HepG2 (cell line): ENCODE data around the gene DNAJA3. TPM values are rescaled to one million over a fixed set of nuclear protein-coding genes. Genes with fewer than 3 reads are reported as not detected.

Source experiments
- GATAD2A ChIP-seq: IDR thresholded peaks from 2 replicates; pipeline ENCODE4 v1.6.1; 2016
- HNF4A ChIP-seq: sonication (generic); formaldehyde crosslinking; IDR thresholded peaks from 2 replicates; pipeline ENCODE4 v1.4.0; 2020; ENCODE audit warnings: missing genetic modification reagents
- HOXA3 ChIP-seq: sonication (generic); formaldehyde crosslinking; IDR thresholded peaks from 2 replicates; pipeline ENCODE4 v1.5.0; 2020; ENCODE audit warnings: missing genetic modification reagents
- MED1 ChIP-seq: sonication (generic); formaldehyde crosslinking; IDR thresholded peaks from 2 replicates; pipeline ENCODE4 v1.4.0; 2020; ENCODE audit warnings: missing genetic modification reagents
- NR2C2 ChIP-seq: sonication (generic); formaldehyde crosslinking; IDR thresholded peaks from 2 replicates; pipeline ENCODE4 v1.4.0; 2020; ENCODE audit warnings: missing genetic modification reagents, mild to moderate bottlenecking, moderate library complexity, borderline replicate concordance
- NR2F6 ChIP-seq, 2 experiments: IDR thresholded peaks; 2 replicates each; pipeline ENCODE4 v1.6.1; 2016; ENCODE audit warnings: antibody characterized with exemption in 1 of 2, mild to moderate bottlenecking in 1 of 2
- RXRA ChIP-seq: sonication (generic); formaldehyde crosslinking; IDR thresholded peaks from 2 replicates; pipeline ENCODE4 v1.5.1; 2020; ENCODE audit warnings: missing genetic modification reagents
- RXRB ChIP-seq: IDR thresholded peaks from 2 replicates; pipeline ENCODE4 v1.6.1; 2016; ENCODE audit warnings: borderline replicate concordance, missing genetic modification reagents, missing compliant biosample characterization
- ZEB1 ChIP-seq: IDR thresholded peaks from 2 replicates; pipeline ENCODE4 v1.6.1; 2012; ENCODE audit warnings: mild to moderate bottlenecking, low read depth, inconsistent platforms; ENCODE audit not compliant: insufficient replicate concordance
- ZNF121 ChIP-seq: sonication (generic); formaldehyde crosslinking; IDR thresholded peaks from 2 replicates; pipeline ENCODE4 v1.5.0; 2020; ENCODE audit warnings: mild to moderate bottlenecking, missing genetic modification reagents
- ZNF232 ChIP-seq: sonication (generic); formaldehyde crosslinking; IDR thresholded peaks from 2 replicates; pipeline ENCODE4 v1.4.0; 2020; ENCODE audit warnings: missing genetic modification reagents, borderline replicate concordance
- polyA plus RNA-seq, 8 experiments: library from polyadenylated mRNA; depleted of rRNA in 3 of 8; stranded (reverse) in 7 of 8; unstranded in 1 of 8; fragments of >200 nt; fragmentation: Illumina TruSeq in 4 of 8; extraction: Trizol in 4 of 8; gene quantifications; 2 replicates each; pipeline versions ENCODE4 v1.2.1 to v1.2.3, GENCODE V29; 2011 to 2016; ENCODE audit warnings: low read depth in 4 of 8, missing spikeins in 1 of 8, mixed read lengths in 1 of 8; ENCODE audit not compliant: insufficient read depth in 1 of 8
- total RNA-seq, 5 experiments: library from RNA; depleted of rRNA; stranded (reverse); fragments of >200 nt; fragmentation: Illumina TruSeq; extraction: Trizol; gene quantifications; 2 replicates each; pipeline ENCODE4 v1.2.3, GENCODE V29; 2016; ENCODE audit warnings: low read depth in 1 of 5
- TF ChIP-seq, protein P1 (sequence below): IDR thresholded peaks from 2 replicates; pipeline ENCODE4 v1.4.0; 2020; ENCODE audit warnings: mild to moderate bottlenecking, missing genetic modification reagents
- TF ChIP-seq, protein P2 (sequence below): IDR thresholded peaks from 2 replicates; pipeline ENCODE4 v1.6.1; 2012; ENCODE audit warnings: low read length, improper control_type of control experiment

DNAJA3 gene
- total and polyA plus RNA-seq, 2 of the 13 experiments (the other 11 are each of a cell fraction or from before 2014, with no cell fraction given): 77.0 to 83.3 TPM

DNA sequence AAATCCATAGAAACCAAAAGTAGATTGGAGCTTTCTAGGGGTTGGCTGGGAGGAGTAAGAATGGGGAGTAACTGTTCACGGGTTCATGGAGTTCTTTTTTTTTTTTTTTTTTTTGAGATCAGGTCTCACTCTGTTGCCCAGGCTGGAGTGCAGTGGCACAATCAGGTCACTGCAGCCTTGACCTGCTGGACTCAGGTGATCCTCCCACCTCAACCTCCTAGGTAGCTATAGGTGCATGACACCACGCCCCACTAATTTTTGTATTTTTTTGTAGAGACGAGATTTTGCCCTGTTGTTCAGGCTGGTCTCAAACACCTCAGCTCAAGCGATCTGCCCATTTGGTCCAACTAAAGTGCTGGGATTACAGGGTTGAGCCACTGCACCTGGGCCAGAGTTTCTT, 47.2 kb downstream of the DNAJA3 start (continued):
- TF ChIP-seq, protein P1, sequence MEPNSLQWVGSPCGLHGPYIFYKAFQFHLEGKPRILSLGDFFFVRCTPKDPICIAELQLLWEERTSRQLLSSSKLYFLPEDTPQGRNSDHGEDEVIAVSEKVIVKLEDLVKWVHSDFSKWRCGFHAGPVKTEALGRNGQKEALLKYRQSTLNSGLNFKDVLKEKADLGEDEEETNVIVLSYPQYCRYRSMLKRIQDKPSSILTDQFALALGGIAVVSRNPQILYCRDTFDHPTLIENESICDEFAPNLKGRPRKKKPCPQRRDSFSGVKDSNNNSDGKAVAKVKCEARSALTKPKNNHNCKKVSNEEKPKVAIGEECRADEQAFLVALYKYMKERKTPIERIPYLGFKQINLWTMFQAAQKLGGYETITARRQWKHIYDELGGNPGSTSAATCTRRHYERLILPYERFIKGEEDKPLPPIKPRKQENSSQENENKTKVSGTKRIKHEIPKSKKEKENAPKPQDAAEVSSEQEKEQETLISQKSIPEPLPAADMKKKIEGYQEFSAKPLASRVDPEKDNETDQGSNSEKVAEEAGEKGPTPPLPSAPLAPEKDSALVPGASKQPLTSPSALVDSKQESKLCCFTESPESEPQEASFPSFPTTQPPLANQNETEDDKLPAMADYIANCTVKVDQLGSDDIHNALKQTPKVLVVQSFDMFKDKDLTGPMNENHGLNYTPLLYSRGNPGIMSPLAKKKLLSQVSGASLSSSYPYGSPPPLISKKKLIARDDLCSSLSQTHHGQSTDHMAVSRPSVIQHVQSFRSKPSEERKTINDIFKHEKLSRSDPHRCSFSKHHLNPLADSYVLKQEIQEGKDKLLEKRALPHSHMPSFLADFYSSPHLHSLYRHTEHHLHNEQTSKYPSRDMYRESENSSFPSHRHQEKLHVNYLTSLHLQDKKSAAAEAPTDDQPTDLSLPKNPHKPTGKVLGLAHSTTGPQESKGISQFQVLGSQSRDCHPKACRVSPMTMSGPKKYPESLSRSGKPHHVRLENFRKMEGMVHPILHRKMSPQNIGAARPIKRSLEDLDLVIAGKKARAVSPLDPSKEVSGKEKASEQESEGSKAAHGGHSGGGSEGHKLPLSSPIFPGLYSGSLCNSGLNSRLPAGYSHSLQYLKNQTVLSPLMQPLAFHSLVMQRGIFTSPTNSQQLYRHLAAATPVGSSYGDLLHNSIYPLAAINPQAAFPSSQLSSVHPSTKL (CRISPR knock-in tag): peak; percentile 28; the same call in 1 of the 2 replicates
- peak; percentile 39; the same call in 1 of the 2 replicates for TF ChIP-seq RXRB (CRISPR knock-in tag)
- TF ChIP-seq MED1 (CRISPR knock-in tag): peak; percentile 36; the same call in 1 of the 2 replicates
- TF ChIP-seq GATAD2A (CRISPR knock-in tag): 0 out of 2 replicates have a peak, but pooled peaks have one; percentile 26
- 0 out of 2 replicates have a peak, but pooled peaks have one; percentile 38 for TF ChIP-seq NR2C2 (CRISPR knock-in tag)
- TF ChIP-seq ZNF121: peak; percentile 80
- TF ChIP-seq ZEB1: peak; percentile 74
- TF ChIP-seq NR2F6 (IDR thresholded peaks at IDR 0.05): peak; percentile 58; the same call in 1 of the 2 replicates
- peak; percentile 71 for TF ChIP-seq NR2F6 (CRISPR knock-in tag; IDR thresholded peaks at IDR 0.05)
- TF ChIP-seq RXRA: peak; percentile 44; the same call in 1 of the 2 replicates
- TF ChIP-seq HOXA3: 0 out of 2 replicates have a peak, but pooled peaks have one; percentile 20
- TF ChIP-seq ZNF232: no peak
- peak; percentile 46 for TF ChIP-seq HNF4A (CRISPR knock-in tag)
- TF ChIP-seq, protein P2, sequence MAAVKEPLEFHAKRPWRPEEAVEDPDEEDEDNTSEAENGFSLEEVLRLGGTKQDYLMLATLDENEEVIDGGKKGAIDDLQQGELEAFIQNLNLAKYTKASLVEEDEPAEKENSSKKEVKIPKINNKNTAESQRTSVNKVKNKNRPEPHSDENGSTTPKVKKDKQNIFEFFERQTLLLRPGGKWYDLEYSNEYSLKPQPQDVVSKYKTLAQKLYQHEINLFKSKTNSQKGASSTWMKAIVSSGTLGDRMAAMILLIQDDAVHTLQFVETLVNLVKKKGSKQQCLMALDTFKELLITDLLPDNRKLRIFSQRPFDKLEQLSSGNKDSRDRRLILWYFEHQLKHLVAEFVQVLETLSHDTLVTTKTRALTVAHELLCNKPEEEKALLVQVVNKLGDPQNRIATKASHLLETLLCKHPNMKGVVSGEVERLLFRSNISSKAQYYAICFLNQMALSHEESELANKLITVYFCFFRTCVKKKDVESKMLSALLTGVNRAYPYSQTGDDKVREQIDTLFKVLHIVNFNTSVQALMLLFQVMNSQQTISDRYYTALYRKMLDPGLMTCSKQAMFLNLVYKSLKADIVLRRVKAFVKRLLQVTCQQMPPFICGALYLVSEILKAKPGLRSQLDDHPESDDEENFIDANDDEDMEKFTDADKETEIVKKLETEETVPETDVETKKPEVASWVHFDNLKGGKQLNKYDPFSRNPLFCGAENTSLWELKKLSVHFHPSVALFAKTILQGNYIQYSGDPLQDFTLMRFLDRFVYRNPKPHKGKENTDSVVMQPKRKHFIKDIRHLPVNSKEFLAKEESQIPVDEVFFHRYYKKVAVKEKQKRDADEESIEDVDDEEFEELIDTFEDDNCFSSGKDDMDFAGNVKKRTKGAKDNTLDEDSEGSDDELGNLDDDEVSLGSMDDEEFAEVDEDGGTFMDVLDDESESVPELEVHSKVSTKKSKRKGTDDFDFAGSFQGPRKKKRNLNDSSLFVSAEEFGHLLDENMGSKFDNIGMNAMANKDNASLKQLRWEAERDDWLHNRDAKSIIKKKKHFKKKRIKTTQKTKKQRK: no peak
